ENCODE results near the gene RAB4B. TPM values are rescaled to one million over a fixed set of nuclear protein-coding genes. Genes with fewer than 3 reads are reported as not detected.

RAB4B gene
- polyA plus RNA-seq, 1 donor: 19.2 TPM

DNA sequence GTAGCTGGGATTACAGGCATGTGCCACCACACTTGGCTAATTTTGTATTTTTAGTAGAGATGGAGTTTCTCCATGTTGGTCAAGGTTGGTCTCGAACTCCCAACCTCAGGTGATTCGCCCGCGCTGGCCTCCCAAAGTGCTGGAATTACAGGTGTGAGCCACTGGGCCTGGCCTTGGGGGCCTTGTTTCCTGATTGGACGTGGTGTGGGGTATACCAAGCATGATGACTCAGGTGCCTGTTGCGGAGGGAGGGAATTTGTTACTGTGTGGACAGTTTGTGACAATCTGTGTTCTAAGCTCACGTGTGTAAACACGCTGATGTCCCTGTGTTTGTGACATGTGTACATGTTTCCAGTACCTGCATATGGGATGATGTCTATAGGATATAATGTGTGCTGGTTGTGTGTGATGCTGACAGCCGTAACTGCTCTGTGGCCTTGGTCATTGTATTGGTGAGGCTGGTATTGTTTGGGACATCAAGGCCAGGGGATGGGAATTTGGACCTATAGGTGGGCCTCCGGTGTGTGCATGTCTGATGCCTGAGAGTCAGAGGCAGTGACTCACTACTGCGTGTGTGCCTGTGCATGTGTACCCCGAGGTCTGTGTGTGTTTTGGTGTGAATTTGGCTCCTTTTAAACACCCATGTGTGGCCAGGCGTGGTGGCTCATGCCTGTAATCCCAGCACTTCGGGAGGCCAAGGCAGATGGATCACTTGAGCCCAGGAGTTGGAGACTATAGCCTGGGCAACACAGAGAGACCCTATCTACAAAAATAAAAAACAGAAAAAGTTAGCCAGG, 19.3 kb downstream of the RAB4B start:
- Histone ChIP-seq H3K4me3 (ENCODE audit: low read length) (no peak overlapping the region), H3K9me3 (ENCODE audit: control insufficient read depth, low read depth, low read length) (peaks cover 2% of the 10 kb centered on the region), H3K36me3 (ENCODE audit: control insufficient read depth, insufficient read depth, low read length) (peaks cover 19% of the 10 kb centered on the region), H3K4me1 (ENCODE audit: control insufficient read depth, insufficient read depth, low read length) (peaks cover 27% of the 10 kb centered on the region), H3K27ac (ENCODE audit: low read length) (peak overlapping the region; percentile 87), H3K27me3 (ENCODE audit: control insufficient read depth, insufficient read depth, low read length) (no peaks in the 10 kb centered on the region)
- no CpG with 5 or more reads among the region's 14 CpGs for WGBS (ENCODE audit: insufficient coverage, low lambda C conversion rate)
- DNase-seq: no peak

GRCh38 chr19:40797963-40798682, 20.1 kb downstream of the RAB4B start:
- DNase-seq: peak; percentile 93
- Histone ChIP-seq H3K27ac (ENCODE audit: low read length) (peak overlapping the region; percentile 87), H3K4me1 (ENCODE audit: control insufficient read depth, insufficient read depth, low read length) (peaks cover 30% of the 10 kb centered on the region), H3K4me3 (ENCODE audit: low read length) (peak overlapping the region; percentile 49), H3K9me3 (ENCODE audit: control insufficient read depth, low read depth, low read length) (peaks cover 2% of the 10 kb centered on the region), H3K36me3 (ENCODE audit: control insufficient read depth, insufficient read depth, low read length) (peaks cover 27% of the 10 kb centered on the region), H3K27me3 (ENCODE audit: control insufficient read depth, insufficient read depth, low read length) (no peaks in the 10 kb centered on the region)
- 37% methylated on average over 5 of the region's 28 CpGs for WGBS (ENCODE audit: insufficient coverage, low lambda C conversion rate)

GRCh38 chr19:40798683-40799557, 20.9 kb downstream of the RAB4B start, which contains the start of gene EGLN2:
TSS of gene EGLN2 (plus strand) at chr19:40799191. CDS start at chr19:40800573, 1,382 bp downstream.
- Histone ChIP-seq H3K4me3 (ENCODE audit: low read length) (peak within 1 kb of the TSS; percentile 99), H3K27ac (ENCODE audit: low read length) (peak within 1 kb of the TSS; percentile 87), H3K27me3 (ENCODE audit: control insufficient read depth, insufficient read depth, low read length) (no peaks in the 10 kb centered on the region), H3K4me1 (ENCODE audit: control insufficient read depth, insufficient read depth, low read length) (peaks cover 38% of the 10 kb centered on the region), H3K36me3 (ENCODE audit: control insufficient read depth, insufficient read depth, low read length) (peaks cover 34% of the 10 kb centered on the region), H3K9me3 (ENCODE audit: control insufficient read depth, low read depth, low read length) (peaks cover 2% of the 10 kb centered on the region)
- peak; percentile 100 for DNase-seq
- no CpG with 5 or more reads among the region's 110 CpGs for WGBS (ENCODE audit: insufficient coverage, low lambda C conversion rate)

- Histone ChIP-seq H3K27me3 (ENCODE audit: control insufficient read depth, insufficient read depth, low read length) (no peaks in the 10 kb centered on the region), H3K36me3 (ENCODE audit: control insufficient read depth, insufficient read depth, low read length) (peaks cover 41% of the 10 kb centered on the region), H3K9me3 (ENCODE audit: control insufficient read depth, low read depth, low read length) (peaks cover 2% of the 10 kb centered on the region), H3K4me3 (ENCODE audit: low read length) (peak overlapping the region; percentile 99), H3K27ac (ENCODE audit: low read length) (peak overlapping the region; percentile 77), H3K4me1 (ENCODE audit: control insufficient read depth, insufficient read depth, low read length) (peaks cover 45% of the 10 kb centered on the region)
- 4% methylated on average over 5 of the region's 40 CpGs for WGBS (ENCODE audit: insufficient coverage, low lambda C conversion rate)
- peak; percentile 48 to 52 for DNase-seq
Measured at GRCh38 chr19:40799558-40800338, 21.7 kb downstream of the RAB4B start.

GRCh38 chr19:40800339-40800996, 22.4 kb downstream of the RAB4B start:
- no CpG with 5 or more reads among the region's 27 CpGs for WGBS (ENCODE audit: insufficient coverage, low lambda C conversion rate)
- Histone ChIP-seq H3K27ac (ENCODE audit: low read length) (peak overlapping the region; percentile 77), H3K27me3 (ENCODE audit: control insufficient read depth, insufficient read depth, low read length) (no peaks in the 10 kb centered on the region), H3K4me1 (ENCODE audit: control insufficient read depth, insufficient read depth, low read length) (peaks cover 53% of the 10 kb centered on the region), H3K4me3 (ENCODE audit: low read length) (peak overlapping the region; percentile 99), H3K9me3 (ENCODE audit: control insufficient read depth, low read depth, low read length) (peaks cover 2% of the 10 kb centered on the region), H3K36me3 (ENCODE audit: control insufficient read depth, insufficient read depth, low read length) (peaks cover 47% of the 10 kb centered on the region)
- DNase-seq: no peak

GRCh38 chr19:40800997-40801377, 22.9 kb downstream of the RAB4B start:
- Histone ChIP-seq H3K4me1 (ENCODE audit: control insufficient read depth, insufficient read depth, low read length) (peaks cover 58% of the 10 kb centered on the region), H3K27ac (ENCODE audit: low read length) (no peak overlapping the region), H3K36me3 (ENCODE audit: control insufficient read depth, insufficient read depth, low read length) (peaks cover 50% of the 10 kb centered on the region), H3K27me3 (ENCODE audit: control insufficient read depth, insufficient read depth, low read length) (no peaks in the 10 kb centered on the region), H3K9me3 (ENCODE audit: control insufficient read depth, low read depth, low read length) (peaks cover 2% of the 10 kb centered on the region), H3K4me3 (ENCODE audit: low read length) (no peak overlapping the region)
- no CpG with 5 or more reads among the region's 27 CpGs for WGBS (ENCODE audit: insufficient coverage, low lambda C conversion rate)
- no peak for DNase-seq

DNA sequence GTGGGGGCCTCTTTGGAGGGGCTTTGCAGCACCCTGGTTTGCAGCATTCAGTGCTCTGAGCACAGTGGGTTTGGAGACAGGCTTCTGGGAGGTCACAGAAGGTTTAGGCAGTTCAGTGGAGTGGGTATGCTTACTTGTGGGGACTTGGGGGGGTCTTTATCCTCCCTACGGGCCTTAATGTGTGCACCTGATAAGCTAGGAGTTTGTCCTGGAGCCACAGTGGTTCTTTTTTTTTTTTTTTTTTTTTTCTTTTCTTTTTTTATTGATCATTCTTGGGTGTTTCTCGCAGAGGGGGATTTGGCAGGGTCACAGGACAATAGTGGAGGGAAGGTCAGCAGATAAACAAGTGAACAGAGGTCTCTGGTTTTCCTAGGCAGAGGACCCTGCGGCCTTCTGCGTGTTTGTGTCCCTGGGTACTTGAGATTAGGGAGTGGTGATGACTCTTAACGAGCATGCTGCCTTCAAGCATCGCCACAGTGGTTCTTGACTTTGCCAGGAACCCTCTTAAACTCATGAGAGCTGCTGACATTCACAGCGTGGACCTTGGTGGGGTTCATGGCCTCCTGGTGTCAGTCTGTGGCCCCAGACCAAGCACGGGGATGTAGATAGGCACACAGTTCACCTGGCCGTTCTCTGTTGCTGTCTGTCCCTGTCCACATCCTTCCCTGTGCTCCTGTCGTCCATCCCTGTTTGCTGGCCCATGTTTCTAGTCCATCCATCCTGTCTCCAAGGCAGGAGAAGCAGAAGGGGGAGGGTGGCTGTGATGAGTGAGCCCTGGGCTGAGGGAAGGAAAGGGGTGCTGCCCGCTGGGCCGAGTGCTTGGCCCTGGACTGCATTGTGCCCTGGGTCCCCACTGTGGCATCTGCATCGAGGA, 23.6 kb downstream of the RAB4B start:
- no CpG with 5 or more reads among the region's 13 CpGs for WGBS (ENCODE audit: insufficient coverage, low lambda C conversion rate)
- Histone ChIP-seq H3K4me1 (ENCODE audit: control insufficient read depth, insufficient read depth, low read length) (peaks cover 65% of the 10 kb centered on the region), H3K27me3 (ENCODE audit: control insufficient read depth, insufficient read depth, low read length) (no peaks in the 10 kb centered on the region), H3K9me3 (ENCODE audit: control insufficient read depth, low read depth, low read length) (peaks cover 2% of the 10 kb centered on the region), H3K4me3 (ENCODE audit: low read length) (peak overlapping the region; percentile 8), H3K36me3 (ENCODE audit: control insufficient read depth, insufficient read depth, low read length) (peaks cover 50% of the 10 kb centered on the region), H3K27ac (ENCODE audit: low read length) (peak overlapping the region; percentile 44)
- no peak for DNase-seq

DNA sequence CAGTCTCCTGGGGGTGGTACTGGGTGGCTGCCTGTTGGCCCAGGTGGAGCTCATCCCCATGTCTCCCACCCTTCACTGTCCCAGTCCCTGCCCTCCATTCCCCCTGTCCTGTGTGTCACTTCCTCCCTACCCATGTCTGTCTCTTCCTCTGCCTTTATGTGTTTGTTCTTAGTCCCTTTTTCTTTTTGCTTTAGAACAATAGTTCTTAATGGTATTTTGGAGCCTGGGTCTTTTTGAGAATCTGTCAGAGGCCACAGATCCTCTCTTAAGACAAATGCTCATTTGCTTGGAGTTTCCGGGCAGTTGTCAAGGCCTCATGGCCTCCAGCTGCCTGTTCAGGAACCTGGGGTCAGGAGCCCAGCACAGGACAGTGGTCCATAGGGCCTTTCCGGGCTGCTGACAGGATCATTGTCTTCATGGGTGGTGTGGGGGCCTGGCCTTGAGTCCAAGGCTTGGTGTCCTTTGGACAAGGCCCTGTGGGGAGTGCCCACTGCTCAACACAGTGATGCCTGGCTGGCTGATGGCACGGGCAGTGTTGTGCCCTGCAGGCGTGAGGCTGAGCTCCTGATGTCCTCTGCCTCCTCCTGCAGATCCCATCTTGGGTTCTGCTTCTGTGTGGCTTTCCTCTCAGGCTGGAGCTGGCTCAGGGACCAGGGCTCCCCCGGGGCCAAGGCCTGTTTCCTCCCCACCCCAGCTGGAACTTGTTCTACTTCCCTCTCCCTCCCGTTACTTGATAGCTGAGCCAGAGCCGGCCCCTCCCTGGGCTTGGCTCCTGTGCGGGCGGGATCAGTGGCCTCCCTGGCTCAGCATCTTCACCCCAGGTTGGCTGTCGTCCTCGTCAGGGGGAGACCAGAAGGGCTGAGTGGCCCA, 24.5 kb downstream of the RAB4B start:
- H3K4me3 ChIP-seq (ENCODE audit: low read length): peak overlapping the region; percentile 8

More for the DNA sequence above, 24.5 kb downstream of the RAB4B start:
- H3K27me3 ChIP-seq (ENCODE audit: control insufficient read depth, insufficient read depth, low read length): no peaks in the 10 kb centered on the region
- H3K27ac ChIP-seq (ENCODE audit: low read length): peak overlapping the region; percentile 44
- H3K36me3 ChIP-seq (ENCODE audit: control insufficient read depth, insufficient read depth, low read length): peaks cover 57% of the 10 kb centered on the region
- 80% methylated on average over 1 of the region's 11 CpGs for WGBS (ENCODE audit: insufficient coverage, low lambda C conversion rate)
- peaks cover 71% of the 10 kb centered on the region for H3K4me1 ChIP-seq (ENCODE audit: control insufficient read depth, insufficient read depth, low read length)
- peaks cover 2% of the 10 kb centered on the region for H3K9me3 ChIP-seq (ENCODE audit: control insufficient read depth, low read depth, low read length)
- DNase-seq: peak in 1 of 2 donors; percentile 47
